K562 (cell line): Measurements from ENCODE around the gene SFSWAP. TPM values are rescaled to one million over a fixed set of nuclear protein-coding genes. Genes with fewer than 3 reads are reported as not detected.

Experiments used
- CCAR2 ChIP-seq: fragments of 200-400 bp; formaldehyde crosslinking; IDR thresholded peaks from 2 replicates; pipeline ENCODE4 v1.6.1; 2017; ENCODE audit warnings: mild to moderate bottlenecking, low read depth, low read length
- COPS2 ChIP-seq: fragments of 450-650 bp; conservative IDR thresholded peaks from 2 replicates; pipeline ENCODE4 v1.6.1; 2016; ENCODE audit warnings: mild to moderate bottlenecking, moderate library complexity
- CREM ChIP-seq: IDR thresholded peaks from 2 replicates; pipeline ENCODE4 v1.6.1; 2014; ENCODE audit warnings: antibody characterized with exemption, low read depth
- FIP1L1 ChIP-seq: fragments of 200-400 bp; formaldehyde crosslinking; IDR thresholded peaks from 2 replicates; pipeline ENCODE4 v1.6.1; 2018; ENCODE audit warnings: mild to moderate bottlenecking, low read depth, low read length; ENCODE audit not compliant: poor library complexity, severe bottlenecking
- FOS ChIP-seq: IDR thresholded peaks from 3 replicates; pipeline ENCODE4 v1.6.1; 2011; ENCODE audit not compliant: insufficient read length; ENCODE audit errors: extremely low read depth
- MXI1 ChIP-seq: IDR thresholded peaks from 2 replicates; pipeline ENCODE4 v1.6.1; 2011; ENCODE audit warnings: low read depth, mild to moderate bottlenecking, improper control_type of control experiment, low read length
- NUFIP1 ChIP-seq: fragments of 450-650 bp; IDR thresholded peaks from 2 replicates; pipeline ENCODE4 v1.6.1; 2018; ENCODE audit not compliant: partially characterized antibody
- POLR3G ChIP-seq: IDR thresholded peaks from 2 replicates; pipeline ENCODE4 v1.6.1; 2011; ENCODE audit not compliant: insufficient read length, insufficient replicate concordance; ENCODE audit errors: extremely low read depth
- PTBP1 ChIP-seq: fragments of 200-400 bp; formaldehyde crosslinking; IDR thresholded peaks from 2 replicates; pipeline ENCODE4 v1.6.1; 2017; ENCODE audit warnings: low read depth, low read length
- RBM25 ChIP-seq: fragments of 200-400 bp; formaldehyde crosslinking; IDR thresholded peaks from 2 replicates; pipeline ENCODE4 v1.6.1; 2018; ENCODE audit warnings: low read length, low read depth, moderate library complexity; ENCODE audit not compliant: severe bottlenecking
- RBM34 ChIP-seq: fragments of 200-400 bp; formaldehyde crosslinking; IDR thresholded peaks from 2 replicates; pipeline ENCODE4 v1.6.1; 2018; ENCODE audit warnings: low read length, borderline replicate concordance; ENCODE audit not compliant: insufficient read depth
- RNF2 ChIP-seq: sonication (generic); IDR thresholded peaks from 2 replicates; pipeline ENCODE4 v1.6.1; 2016
- SLC30A9 ChIP-seq: fragments of 250-450 bp; sonication (Bioruptor Pico); IDR thresholded peaks from 2 replicates; pipeline ENCODE4 v1.8.0; 2022; ENCODE audit warnings: mild to moderate bottlenecking, moderate library complexity
- SMAD3 ChIP-seq: fragments of 450-650 bp; formaldehyde crosslinking; conservative IDR thresholded peaks from 2 replicates; pipeline ENCODE4 v1.4.0; 2020; ENCODE audit warnings: mild to moderate bottlenecking
- ZNF124 ChIP-seq: sonication (generic); formaldehyde crosslinking; IDR thresholded peaks from 2 replicates; pipeline ENCODE4 v1.8.1; 2022; ENCODE audit warnings: missing genetic modification reagents
- ZNF41 ChIP-seq: fragments of 250-450 bp; sonication (Bioruptor Pico); conservative IDR thresholded peaks from 2 replicates; pipeline ENCODE4 v1.4.0; 2020; ENCODE audit warnings: mild to moderate bottlenecking
- ZNF785 ChIP-seq: fragments of 250-450 bp; sonication (Bioruptor Pico); IDR thresholded peaks from 2 replicates; pipeline ENCODE4 v1.4.0; 2020; ENCODE audit warnings: mild to moderate bottlenecking
- polyA plus RNA-seq, 8 experiments: library from polyadenylated mRNA; depleted of rRNA in 4 of 8; stranded (reverse) in 5 of 8; unstranded in 3 of 8; fragments of >200 nt; fragmentation: Nextera tagmentation in 2 of 8; fragmentation: Illumina TruSeq in 1 of 8; extraction: Ambion mirVana in 2 of 8; extraction: Trizol in 1 of 8; gene quantifications; 2 replicates each; pipeline versions ENCODE4 v1.2.1 to v1.2.3, GENCODE V29; 2011 to 2014; ENCODE audit warnings: inconsistent platforms in 1 of 8, missing spikeins in 1 of 8
- total RNA-seq, 7 experiments: library from RNA; depleted of rRNA in 6 of 7; stranded (reverse); fragments of >200 nt in 6 of 7; fragmentation: Illumina TruSeq in 2 of 7; extraction: Trizol in 2 of 7; gene quantifications; 2 replicates each; pipeline versions ENCODE4 v1.2.1 to v1.2.3, GENCODE V29; 2011 to 2021; ENCODE audit warnings: low replicate concordance in 1 of 7
- TF ChIP-seq, protein P1 (sequence below): fragments of 450-650 bp; IDR thresholded peaks from 2 replicates; pipeline ENCODE4 v1.6.1; 2016; ENCODE audit warnings: low read depth, mild to moderate bottlenecking, moderate library complexity

Gene SFSWAP
- total and polyA plus RNA-seq, 9 of the 15 experiments (the other 6 are each of a cell fraction or from before 2014, with no cell fraction given) = 2.4 to 60.4 (median 32.6) TPM

- no peak for TF ChIP-seq RBM34
- no peak for TF ChIP-seq MXI1
- no peak for TF ChIP-seq FOS
- no peak for TF ChIP-seq SMAD3 (CRISPR knock-in tag)
- TF ChIP-seq, protein P1, sequence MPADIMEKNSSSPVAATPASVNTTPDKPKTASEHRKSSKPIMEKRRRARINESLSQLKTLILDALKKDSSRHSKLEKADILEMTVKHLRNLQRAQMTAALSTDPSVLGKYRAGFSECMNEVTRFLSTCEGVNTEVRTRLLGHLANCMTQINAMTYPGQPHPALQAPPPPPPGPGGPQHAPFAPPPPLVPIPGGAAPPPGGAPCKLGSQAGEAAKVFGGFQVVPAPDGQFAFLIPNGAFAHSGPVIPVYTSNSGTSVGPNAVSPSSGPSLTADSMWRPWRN = no peak
- TF ChIP-seq ZNF785 (CRISPR knock-in tag) = no peak
- 0 out of 2 replicates have a peak, but pooled peaks have one; percentile 45 for TF ChIP-seq PTBP1
- TF ChIP-seq CCAR2 = no peak
- no peak for TF ChIP-seq ZNF124 (CRISPR knock-in tag)
- no peak for TF ChIP-seq FIP1L1
- TF ChIP-seq NUFIP1 = no peak
- no peak for TF ChIP-seq COPS2
- no peak for TF ChIP-seq SLC30A9 (CRISPR knock-in tag)
- no peak for TF ChIP-seq CREM
- no peak for TF ChIP-seq RNF2
- TF ChIP-seq POLR3G = no peak
- peak; percentile 76 for TF ChIP-seq RBM25
- no peak for TF ChIP-seq ZNF41 (CRISPR knock-in tag)
These were observed 122.5 kb downstream of the SFSWAP start (continued) for GRCh38 chr12:131833288-131833895.
